ENCODE results near the gene TMED4.

- no peak for TF ChIP-seq POLR2A (IDR thresholded peaks at IDR 0.05)
- TF ChIP-seq CTCF (IDR thresholded peaks at IDR 0.05): no peak
- TF ChIP-seq POLR2AphosphoS5 (IDR thresholded peaks at IDR 0.05): no peak
Measured at GRCh38 chr7:44547536-44548231, 34.3 kb downstream of the TMED4 start.

Measured in transverse colon (tissue), 4 donors.